ENCODE measurements around the gene SLC4A1.

SLC4A1 gene

GRCh38 chr17:44219616-44220212 lies 48.2 kb downstream of the SLC4A1 start, which contains the start of gene UBTF:
UBTF (minus strand) TSS chr17:44219675; CDS start chr17:44218229, 1,446 bp downstream.
- DNase-seq = no peak

- no peak for DNase-seq
These were observed 48.8 kb downstream of the SLC4A1 start for GRCh38 chr17:44219108-44219615.

DNA sequence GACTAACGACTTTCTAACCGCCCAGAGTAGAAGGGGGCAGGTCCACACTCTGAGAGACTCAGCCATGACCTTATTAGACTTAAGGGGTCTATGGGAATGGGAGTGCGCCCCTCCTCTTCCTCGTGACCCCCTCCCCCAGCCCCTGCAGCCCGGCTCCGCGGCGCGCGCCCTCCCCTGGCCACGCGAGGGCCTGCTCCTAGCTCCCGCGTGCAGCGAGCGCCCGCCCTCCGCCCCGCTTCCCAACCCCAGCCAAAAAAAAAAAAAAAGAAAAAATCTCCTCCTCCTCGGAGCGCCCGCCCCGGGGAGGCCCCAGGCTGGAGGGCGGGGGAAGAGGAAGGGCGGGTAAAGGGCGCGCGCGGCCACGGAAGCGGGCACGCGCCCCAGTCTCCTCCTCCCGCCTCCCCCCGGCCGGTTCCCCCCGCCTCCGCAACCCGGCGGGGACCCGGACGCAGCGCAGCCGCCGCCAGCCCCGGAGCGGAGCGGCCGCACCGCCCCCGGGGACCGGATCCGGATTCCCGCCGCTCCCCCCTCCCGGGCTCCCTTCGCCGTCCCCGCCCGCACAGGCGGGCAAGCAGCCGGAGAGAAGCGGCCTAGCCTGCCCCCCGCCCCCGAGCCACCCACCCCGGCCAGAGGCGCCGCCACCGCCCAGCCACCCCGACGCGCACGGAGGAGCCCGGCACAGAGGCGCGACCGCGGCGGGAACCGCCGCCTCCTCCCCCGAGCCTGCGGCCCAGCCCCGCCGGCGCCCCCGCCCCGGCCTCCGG lies 49.4 kb downstream of the SLC4A1 start:
- peak; percentile 34 for DNase-seq

DNA sequence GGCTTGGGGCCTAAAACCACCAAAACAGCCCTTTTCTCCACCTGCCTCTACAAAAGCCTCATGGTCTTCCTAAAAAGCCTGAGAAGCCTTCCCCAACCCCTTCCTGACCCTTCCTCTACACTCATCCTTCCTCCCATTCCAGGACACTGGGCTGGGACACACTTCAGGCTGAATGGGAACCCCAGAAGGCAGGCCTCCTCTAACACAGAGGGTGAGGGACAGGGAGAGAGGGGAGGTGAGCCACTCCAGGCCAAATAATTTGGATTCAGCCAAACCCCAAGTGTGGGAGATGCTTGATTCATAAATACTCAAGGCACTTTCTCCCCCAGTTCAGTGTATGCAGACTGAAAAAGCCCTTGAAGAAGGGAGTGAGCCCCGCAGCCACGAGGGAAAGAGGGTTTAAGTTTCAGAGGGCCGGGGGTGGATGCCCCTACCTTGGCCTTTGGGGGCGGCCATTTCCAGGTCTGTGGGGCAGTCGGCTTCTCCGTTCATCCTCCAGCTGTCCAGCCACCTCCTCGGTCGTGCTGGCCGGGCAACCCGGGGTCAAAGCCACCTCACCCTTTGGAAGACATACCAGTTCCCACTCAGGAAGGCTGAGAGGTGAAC lies 50.1 kb downstream of the SLC4A1 start:
- DNase-seq = no peak

DNA sequence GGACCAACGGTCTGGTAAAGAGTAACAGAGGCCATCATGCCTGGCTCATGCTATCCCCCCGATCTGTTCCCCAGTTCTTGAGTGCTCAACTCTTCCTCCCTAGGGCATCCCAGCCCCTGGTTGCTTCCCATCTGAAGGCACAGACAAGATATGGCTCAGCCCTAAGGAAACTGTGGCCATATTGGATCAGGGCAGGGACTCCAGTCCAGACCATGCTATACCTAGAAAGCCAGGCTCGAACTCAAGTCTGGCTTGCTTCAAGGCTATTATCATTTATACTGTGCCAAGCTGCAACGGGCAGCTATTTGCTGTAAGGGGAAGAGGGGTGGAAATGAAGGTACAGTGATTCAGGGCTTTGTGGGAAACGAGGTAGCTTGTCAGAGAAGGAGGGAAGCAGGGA lies 51.2 kb downstream of the SLC4A1 start:
- no peak for DNase-seq

- no peak for DNase-seq
These were observed 51.8 kb downstream of the SLC4A1 start for GRCh38 chr17:44216173-44216572.

GRCh38 chr17:44214896-44215295 lies 53.0 kb downstream of the SLC4A1 start:
- no peak for DNase-seq

DNA sequence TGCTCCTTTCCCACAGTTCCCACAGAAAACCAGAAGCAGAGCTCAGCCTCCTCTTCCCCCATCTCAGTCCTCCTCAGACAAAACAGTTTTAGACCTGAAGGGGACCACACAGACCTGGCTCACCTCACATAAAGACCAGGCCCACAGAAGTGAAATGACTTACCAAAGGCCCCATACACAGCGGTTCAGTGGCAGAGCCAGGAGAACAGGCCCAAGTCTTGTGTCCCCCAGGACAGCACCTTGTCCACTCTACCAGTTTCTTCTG lies 53.8 kb downstream of the SLC4A1 start:
- no peak for DNase-seq

GRCh38 chr17:44213403-44214229 lies 54.3 kb downstream of the SLC4A1 start:
- no peak for DNase-seq

- DNase-seq = no peak
These were observed 55.2 kb downstream of the SLC4A1 start for GRCh38 chr17:44212507-44213402.

DNA sequence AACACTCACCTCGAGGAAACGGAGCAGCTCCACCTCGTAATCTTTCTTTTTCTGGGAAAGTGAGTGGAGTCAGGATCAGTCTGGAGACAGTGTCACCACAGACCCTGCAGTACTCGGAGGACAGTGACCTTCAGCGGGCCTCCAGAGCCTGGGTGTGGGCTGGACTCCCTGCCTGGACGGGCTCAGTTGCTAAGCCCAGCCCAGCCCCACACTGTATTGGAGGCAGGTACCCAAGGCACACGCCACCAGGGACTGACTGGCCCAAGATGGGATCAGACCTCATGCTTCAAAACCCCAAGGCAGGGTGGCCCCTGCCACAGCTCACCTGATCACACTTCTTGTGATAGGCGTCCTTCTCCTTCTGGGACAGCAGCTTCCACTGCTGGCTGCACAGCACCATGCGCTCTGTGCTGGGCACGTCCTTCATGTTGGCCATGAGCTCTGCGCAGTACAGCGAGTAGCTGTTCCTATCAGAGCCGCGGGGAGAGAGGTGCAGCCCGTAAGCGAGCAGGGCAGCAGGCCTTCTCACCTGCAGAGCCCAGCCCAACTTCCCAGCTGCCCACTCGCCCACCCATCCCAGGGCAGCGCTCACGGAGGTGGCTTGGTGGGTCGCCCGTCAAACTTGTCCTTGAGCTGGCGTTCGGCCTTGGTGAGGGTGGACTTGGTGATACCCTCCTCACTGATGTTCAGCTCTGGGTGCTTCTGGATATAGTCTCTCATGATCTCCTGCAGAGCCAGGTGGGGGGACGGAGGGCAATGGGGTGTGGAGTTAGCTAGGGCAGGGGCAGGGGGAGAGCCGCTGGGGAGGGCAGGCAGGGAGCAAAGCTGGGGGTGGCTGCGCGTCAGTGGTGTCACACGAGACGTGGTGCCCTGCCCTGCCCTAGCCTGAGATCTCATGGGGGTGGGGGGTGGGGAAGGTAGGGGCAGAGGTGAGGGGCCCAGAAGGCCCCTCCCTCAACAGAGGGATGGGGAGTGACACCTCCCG lies 56.4 kb downstream of the SLC4A1 start:
- no peak for DNase-seq

GRCh38 chr17:44210342-44211192 lies 57.4 kb downstream of the SLC4A1 start:
- DNase-seq = peak; percentile 26

DNA sequence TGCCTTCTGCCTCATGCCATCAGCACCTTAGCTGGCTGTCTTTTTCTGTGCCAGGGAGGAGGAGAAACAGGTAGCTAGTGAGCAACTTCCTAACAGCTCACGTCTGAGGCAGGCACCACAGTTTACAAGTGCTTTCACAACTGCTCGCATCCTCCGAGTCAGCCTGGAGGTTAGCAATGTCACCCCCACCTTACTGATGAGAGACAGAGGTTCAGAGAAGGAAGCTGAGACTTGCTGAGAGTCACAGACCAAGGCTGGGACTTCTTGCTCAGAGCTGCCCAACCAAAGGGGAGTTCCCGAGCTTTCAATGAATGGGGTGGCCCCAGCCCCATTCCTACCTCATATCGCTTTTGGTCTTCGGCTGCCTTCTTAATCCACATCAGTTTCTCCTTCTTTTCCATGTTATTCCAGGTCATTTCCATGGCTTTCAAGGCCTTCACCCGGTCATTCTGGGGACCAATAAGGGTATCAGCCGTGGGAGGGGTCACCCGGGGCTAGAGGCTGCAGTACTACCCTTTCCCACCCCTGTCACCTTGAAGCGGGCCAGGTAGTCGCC lies 58.1 kb downstream of the SLC4A1 start:
- no peak for DNase-seq

GRCh38 chr17:44207743-44208142 lies 60.2 kb downstream of the SLC4A1 start:
- no peak for DNase-seq

- no peak for DNase-seq
These were observed 60.6 kb downstream of the SLC4A1 start for GRCh38 chr17:44207319-44207718.

- DNase-seq = no peak
These were observed 61.1 kb downstream of the SLC4A1 start for GRCh38 chr17:44206825-44207155.

GRCh38 chr17:44205962-44206824 lies 61.7 kb downstream of the SLC4A1 start:
- no peak for DNase-seq

GRCh38 chr17:44204441-44204882 lies 63.5 kb downstream of the SLC4A1 start:
- no peak for DNase-seq
